ENCODE data around the gene SHROOM4. TPM values are rescaled to one million over a fixed set of nuclear protein-coding genes. Genes with fewer than 3 reads are reported as not detected.
A peak's percentile ranks its signal among the peaks of the same experiment; 100 is the strongest.

The SHROOM4 gene
- total and polyA plus RNA-seq, 11 donors = 7.1 to 25.5 (median 10.8) TPM

GRCh38 chrX:50626432-50626831 is 187.6 kb downstream of the SHROOM4 start:
- WGBS, 4 donors = 74 to 93% (median 90%) methylated on average over 4 of the region's 4 CpGs
- H3K36me3 ChIP-seq = peaks cover 0 to 13% (median 0%) of the 10 kb centered on the region in 9 donors
- intact Hi-C loops (cut with DNase I) = no loop called here
- DNase-seq (no peak), ATAC-seq (no peak)
- H3K9me3 ChIP-seq = no peaks in the 10 kb centered on the region
- H3K27me3 ChIP-seq = peaks cover 0 to 3% (median 0%) of the 10 kb centered on the region in 9 donors
- TF ChIP-seq POLR2A (IDR thresholded peaks at IDR 0.05) (no peak), CTCF (IDR thresholded peaks at IDR 0.05) (no peak)
- H3K4me3 ChIP-seq = no peak overlapping the region
- no peak overlapping the region for H3K27ac ChIP-seq
- H3K4me1 ChIP-seq = peaks cover 0 to 16% (median 0%) of the 10 kb centered on the region in 12 donors

- WGBS, 4 donors = 70 to 96% (median 87%) methylated on average over 1 of the region's 1 CpG
- ATAC-seq (no peak), DNase-seq (no peak)
- Histone ChIP-seq H3K27ac (no peak overlapping the region), H3K36me3 (peaks cover 0 to 14% (median 0%) of the 10 kb centered on the region in 9 donors), H3K4me1 (peaks cover 0 to 6% (median 0%) of the 10 kb centered on the region in 12 donors), H3K9me3 (no peaks in the 10 kb centered on the region), H3K27me3 (peaks cover 0 to 3% (median 0%) of the 10 kb centered on the region in 9 donors), H3K4me3 (no peak overlapping the region)
- TF ChIP-seq CTCF (IDR thresholded peaks at IDR 0.05) = no peak
- TF ChIP-seq POLR2A (IDR thresholded peaks at IDR 0.05) = no peak
- intact Hi-C loops (cut with DNase I) = no loop called here
Observed at GRCh38 chrX:50622751-50623150, 191.2 kb downstream of the SHROOM4 start.

GRCh38 chrX:50618788-50619558 is 195.0 kb downstream of the SHROOM4 start:
- H3K27ac ChIP-seq = peak overlapping the region in 7 of 12 donors; percentile 15 to 62 (median 50)

More at GRCh38 chrX:50618788-50619558, 195.0 kb downstream of the SHROOM4 start:
- H3K27me3 ChIP-seq = peaks cover 0 to 3% (median 0%) of the 10 kb centered on the region in 9 donors
- TF ChIP-seq POLR2A (IDR thresholded peaks at IDR 0.05) (no peak), CTCF (IDR thresholded peaks at IDR 0.05) (peak in 4 of 12 donors; percentile 10 to 31 (median 18))
- no peaks in the 10 kb centered on the region for H3K9me3 ChIP-seq
- DNase-seq (peak in 2 of 5 donors; percentile 17 to 27), ATAC-seq (peak in 3 of 4 donors; percentile 52 to 88 (median 79))
- H3K36me3 ChIP-seq = peaks cover 0 to 7% (median 0%) of the 10 kb centered on the region in 9 donors
- intact Hi-C loops (cut with DNase I) = no loop called here
- 40 to 61% (median 50%) methylated on average over 12 of the region's 12 CpGs for WGBS, 4 donors
- H3K4me1 ChIP-seq = peaks cover 0 to 3% (median 0%) of the 10 kb centered on the region in 12 donors
- no peak overlapping the region for H3K4me3 ChIP-seq
